ENCODE measurements around the gene ELL. TPM values are rescaled to one million over a fixed set of nuclear protein-coding genes. Genes with fewer than 3 reads are reported as not detected.

ELL gene
- total RNA-seq, 1 donor: 18.5 TPM

DNA sequence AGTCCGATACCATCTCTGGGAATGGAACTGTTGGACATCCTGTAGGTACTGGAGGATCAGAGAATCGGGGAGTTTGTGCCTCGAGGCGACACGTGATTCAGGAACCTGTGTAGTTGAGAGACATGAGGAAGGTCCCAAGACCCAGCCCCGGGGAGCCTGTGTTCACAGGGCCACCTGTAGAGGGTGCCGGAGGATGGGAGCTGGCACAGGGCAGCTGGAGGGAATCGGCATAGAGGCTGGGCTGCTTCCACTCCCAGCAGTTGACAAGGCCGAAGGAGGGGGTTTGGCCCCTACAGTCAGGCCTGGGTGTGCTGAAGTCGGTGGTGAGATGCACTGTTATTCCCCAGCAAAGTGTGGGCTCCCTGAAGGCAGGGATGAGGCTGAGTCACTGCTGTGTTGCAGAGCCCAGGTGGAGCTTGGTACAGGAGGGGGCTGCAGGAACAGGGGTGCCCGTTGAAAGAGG, 81.4 kb downstream of the ELL start:
- peaks cover 44% of the 10 kb centered on the region for H4K20me1 ChIP-seq (ENCODE audit: insufficient read depth, low read length)

DNA sequence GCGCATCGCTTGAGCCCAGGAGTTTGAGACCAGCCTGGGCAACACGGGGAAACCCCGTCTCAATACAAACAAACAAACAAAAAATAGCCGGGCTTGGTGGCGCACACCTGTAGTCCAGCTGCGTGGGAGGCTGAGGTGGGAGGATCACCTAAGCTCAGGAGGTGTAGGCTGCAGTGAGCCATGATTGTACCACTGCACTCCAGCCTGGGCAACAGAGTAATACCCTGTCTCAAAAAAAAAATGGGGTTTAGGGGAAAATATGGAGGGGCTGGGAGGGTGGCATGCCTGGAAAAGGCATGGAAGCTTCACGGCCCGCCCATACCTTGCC, 82.0 kb downstream of the ELL start:
- H3K27me3 ChIP-seq (ENCODE audit: insufficient read depth, low read length): no peaks in the 10 kb centered on the region
- no peak overlapping the region for H2AFZ ChIP-seq (ENCODE audit: low read length)
- H4K20me1 ChIP-seq (ENCODE audit: insufficient read depth, low read length): peaks cover 44% of the 10 kb centered on the region
- TF ChIP-seq, protein P1, sequence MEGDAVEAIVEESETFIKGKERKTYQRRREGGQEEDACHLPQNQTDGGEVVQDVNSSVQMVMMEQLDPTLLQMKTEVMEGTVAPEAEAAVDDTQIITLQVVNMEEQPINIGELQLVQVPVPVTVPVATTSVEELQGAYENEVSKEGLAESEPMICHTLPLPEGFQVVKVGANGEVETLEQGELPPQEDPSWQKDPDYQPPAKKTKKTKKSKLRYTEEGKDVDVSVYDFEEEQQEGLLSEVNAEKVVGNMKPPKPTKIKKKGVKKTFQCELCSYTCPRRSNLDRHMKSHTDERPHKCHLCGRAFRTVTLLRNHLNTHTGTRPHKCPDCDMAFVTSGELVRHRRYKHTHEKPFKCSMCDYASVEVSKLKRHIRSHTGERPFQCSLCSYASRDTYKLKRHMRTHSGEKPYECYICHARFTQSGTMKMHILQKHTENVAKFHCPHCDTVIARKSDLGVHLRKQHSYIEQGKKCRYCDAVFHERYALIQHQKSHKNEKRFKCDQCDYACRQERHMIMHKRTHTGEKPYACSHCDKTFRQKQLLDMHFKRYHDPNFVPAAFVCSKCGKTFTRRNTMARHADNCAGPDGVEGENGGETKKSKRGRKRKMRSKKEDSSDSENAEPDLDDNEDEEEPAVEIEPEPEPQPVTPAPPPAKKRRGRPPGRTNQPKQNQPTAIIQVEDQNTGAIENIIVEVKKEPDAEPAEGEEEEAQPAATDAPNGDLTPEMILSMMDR (IDR thresholded peaks at IDR 0.05; ENCODE audit: extremely low read depth, low read depth, low read length): no peak
- peaks cover 29% of the 10 kb centered on the region for H3K36me3 ChIP-seq (ENCODE audit: insufficient read depth, low read length)
- H3K4me3 ChIP-seq (ENCODE audit: insufficient read depth, low read length): no peak overlapping the region
- no peaks in the 10 kb centered on the region for H3K9me3 ChIP-seq (ENCODE audit: low read depth, low read length)
- H3K79me2 ChIP-seq (ENCODE audit: insufficient read depth, low read length): no peaks in the 10 kb centered on the region
- H3K4me2 ChIP-seq (ENCODE audit: insufficient read depth, low read length): no peak overlapping the region
- DNase-seq (ENCODE audit: insufficient read length, low spot score, missing footprints): no peak
- H3K4me1 ChIP-seq (ENCODE audit: insufficient read depth, low read length): peaks cover 22% of the 10 kb centered on the region
- H3K27ac ChIP-seq (ENCODE audit: low read depth, low read length): no peak overlapping the region

More for the DNA sequence above, 81.4 kb downstream of the ELL start:
- no peaks in the 10 kb centered on the region for H3K79me2 ChIP-seq (ENCODE audit: insufficient read depth, low read length)
- H3K9me3 ChIP-seq (ENCODE audit: low read depth, low read length): no peaks in the 10 kb centered on the region
- no peak overlapping the region for H2AFZ ChIP-seq (ENCODE audit: low read length)
- no peak overlapping the region for H3K4me3 ChIP-seq (ENCODE audit: insufficient read depth, low read length)
- no peak overlapping the region for H3K4me2 ChIP-seq (ENCODE audit: insufficient read depth, low read length)
- no peak overlapping the region for H3K27ac ChIP-seq (ENCODE audit: low read depth, low read length)
- H3K4me1 ChIP-seq (ENCODE audit: insufficient read depth, low read length): peaks cover 22% of the 10 kb centered on the region
- DNase-seq (ENCODE audit: insufficient read length, low spot score, missing footprints): peak; percentile 90
- H3K36me3 ChIP-seq (ENCODE audit: insufficient read depth, low read length): peaks cover 31% of the 10 kb centered on the region
- TF ChIP-seq, protein P1 (IDR thresholded peaks at IDR 0.05; ENCODE audit: extremely low read depth, low read depth, low read length): peak; percentile 23
- H3K27me3 ChIP-seq (ENCODE audit: insufficient read depth, low read length): no peaks in the 10 kb centered on the region

DNA sequence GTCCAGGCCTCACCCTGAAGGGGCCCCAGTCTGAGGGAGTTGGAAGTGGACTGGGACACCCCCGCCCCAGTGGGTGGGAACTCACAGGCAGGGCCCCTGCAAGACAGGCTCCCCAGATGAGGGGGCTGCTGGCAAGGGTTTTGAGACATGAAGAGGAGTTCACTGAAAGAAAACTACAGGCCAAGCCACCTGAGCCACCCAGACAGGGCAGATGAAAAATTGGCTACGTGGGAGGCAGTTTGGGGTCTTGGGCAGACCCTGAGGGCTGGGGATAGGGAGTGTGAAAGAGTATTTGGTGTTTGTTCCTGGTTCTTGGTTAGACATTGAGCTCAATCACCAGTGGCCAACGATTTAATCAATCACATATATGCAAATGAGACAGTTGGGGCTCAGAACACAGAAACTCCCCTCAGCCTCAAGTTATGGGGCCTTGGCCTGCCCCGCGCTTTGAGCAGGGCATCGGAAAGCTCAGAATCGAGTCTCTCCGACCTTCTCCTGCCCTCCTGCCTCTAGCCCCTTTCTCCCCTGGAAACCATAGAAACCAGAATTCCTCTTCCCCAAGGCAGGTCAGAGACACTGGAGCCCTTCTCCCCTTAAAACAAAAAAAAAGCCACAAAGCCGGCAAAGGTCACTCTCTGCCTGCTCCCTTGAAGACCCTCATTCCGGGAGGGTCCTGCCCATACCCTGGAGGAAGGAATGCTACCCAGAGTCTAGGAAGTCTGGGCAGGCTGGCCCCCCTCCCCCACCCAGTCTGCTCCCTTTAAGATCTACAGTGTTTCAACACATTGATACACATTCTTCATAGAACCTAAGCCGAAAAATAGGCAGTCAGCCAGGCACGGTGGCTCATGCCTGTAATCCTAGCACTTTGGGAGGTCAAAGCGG, 82.6 kb downstream of the ELL start:
- H3K4me3 ChIP-seq (ENCODE audit: insufficient read depth, low read length): no peak overlapping the region
- H2AFZ ChIP-seq (ENCODE audit: low read length): no peak overlapping the region
- DNase-seq (ENCODE audit: insufficient read length, low spot score, missing footprints): peak; percentile 93
- no peaks in the 10 kb centered on the region for H3K27me3 ChIP-seq (ENCODE audit: insufficient read depth, low read length)
- H3K4me2 ChIP-seq (ENCODE audit: insufficient read depth, low read length): no peak overlapping the region
- peaks cover 44% of the 10 kb centered on the region for H4K20me1 ChIP-seq (ENCODE audit: insufficient read depth, low read length)
- no peak overlapping the region for H3K27ac ChIP-seq (ENCODE audit: low read depth, low read length)
- no peaks in the 10 kb centered on the region for H3K79me2 ChIP-seq (ENCODE audit: insufficient read depth, low read length)
- peaks cover 22% of the 10 kb centered on the region for H3K4me1 ChIP-seq (ENCODE audit: insufficient read depth, low read length)
- H3K36me3 ChIP-seq (ENCODE audit: insufficient read depth, low read length): peaks cover 23% of the 10 kb centered on the region
- TF ChIP-seq, protein P1 (IDR thresholded peaks at IDR 0.05; ENCODE audit: extremely low read depth, low read depth, low read length): no peak
- H3K9me3 ChIP-seq (ENCODE audit: low read depth, low read length): no peaks in the 10 kb centered on the region

DNA sequence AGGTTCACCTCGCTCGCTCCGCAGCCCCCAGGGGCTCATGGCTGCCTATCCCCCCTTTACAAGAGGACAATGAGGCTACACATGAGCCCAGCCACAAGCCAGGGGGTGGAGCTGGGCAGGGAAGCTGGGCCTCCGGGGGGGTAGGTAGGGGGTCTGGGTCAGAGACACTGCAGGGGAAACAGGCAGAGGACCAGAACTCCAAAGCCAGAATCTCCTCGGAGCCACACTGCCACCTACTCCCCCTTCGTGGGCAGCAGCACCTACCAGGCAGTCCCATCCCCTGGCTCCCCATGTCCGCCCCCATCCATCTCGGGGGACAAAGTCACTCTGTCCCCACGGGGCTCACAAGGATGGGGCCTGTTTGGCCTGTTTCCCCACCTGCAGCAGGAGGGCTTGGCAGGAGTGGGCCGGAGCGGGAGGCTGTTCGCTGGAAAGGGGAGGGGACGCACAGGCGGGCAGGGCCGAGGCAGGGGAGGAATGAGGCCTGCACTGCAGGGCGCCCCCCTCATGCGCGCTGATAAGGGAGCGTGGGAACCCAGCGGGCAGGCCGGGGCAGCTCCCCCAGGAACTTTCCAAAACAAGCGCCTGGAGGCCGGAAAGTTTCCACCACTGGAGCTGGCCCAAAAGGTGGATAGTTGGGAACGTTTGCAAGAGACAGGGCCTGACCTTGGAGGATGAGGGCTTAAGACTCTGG, 83.4 kb downstream of the ELL start:
- H3K4me2 ChIP-seq (ENCODE audit: insufficient read depth, low read length): peak overlapping the region; percentile 77
- no peak overlapping the region for H3K27ac ChIP-seq (ENCODE audit: low read depth, low read length)
- peaks cover 15% of the 10 kb centered on the region for H3K36me3 ChIP-seq (ENCODE audit: insufficient read depth, low read length)
- H3K79me2 ChIP-seq (ENCODE audit: insufficient read depth, low read length): no peaks in the 10 kb centered on the region
- H3K4me3 ChIP-seq (ENCODE audit: insufficient read depth, low read length): peak overlapping the region; percentile 68
- TF ChIP-seq, protein P1 (IDR thresholded peaks at IDR 0.05; ENCODE audit: extremely low read depth, low read depth, low read length): no peak
- H3K9me3 ChIP-seq (ENCODE audit: low read depth, low read length): no peaks in the 10 kb centered on the region
- peak; percentile 94 for DNase-seq (ENCODE audit: insufficient read length, low spot score, missing footprints)
- no peak overlapping the region for H2AFZ ChIP-seq (ENCODE audit: low read length)
- peaks cover 37% of the 10 kb centered on the region for H4K20me1 ChIP-seq (ENCODE audit: insufficient read depth, low read length)
- peaks cover 22% of the 10 kb centered on the region for H3K4me1 ChIP-seq (ENCODE audit: insufficient read depth, low read length)
- no peaks in the 10 kb centered on the region for H3K27me3 ChIP-seq (ENCODE audit: insufficient read depth, low read length)

Measured in osteoblast (primary cell).